ENCODE results near the gene KCNG1.
"Not testable (repeated sequence)": the region's sequence is repeated elsewhere in the genome, so short reads cannot be mapped to it uniquely, and the experiment has no call there.

Gene KCNG1

GRCh38 chr20:51022803-51023616 is at the start of gene KCNG1:
KCNG1 (minus strand) TSS chr20:51023107; CDS start chr20:51010338, 12,769 bp downstream.
- peak in 1 of 2 donors; percentile 13 for DNase-seq (ENCODE audit: low read depth in 2 of 2)

- DNase-seq (ENCODE audit: low read depth in 2 of 2), result no peak
These were observed 47.7 kb upstream of the KCNG1 start for GRCh38 chr20:51070621-51071020.

GRCh38 chr20:51067792-51068191 is 44.9 kb upstream of the KCNG1 start:
- no peak for DNase-seq (ENCODE audit: low read depth in 2 of 2)

GRCh38 chr20:51065615-51066014 is 42.7 kb upstream of the KCNG1 start:
- DNase-seq (ENCODE audit: low read depth in 2 of 2), result no peak

- no peak for DNase-seq (ENCODE audit: low read depth in 2 of 2)
These were observed 41.2 kb upstream of the KCNG1 start for GRCh38 chr20:51064137-51064536.

- peak in 1 of 2 donors; percentile 4 for DNase-seq (ENCODE audit: low read depth in 2 of 2)
These were observed 39.2 kb upstream of the KCNG1 start for GRCh38 chr20:51062065-51062464.

- DNase-seq (ENCODE audit: low read depth in 2 of 2), result no peak
These were observed 38.6 kb upstream of the KCNG1 start for GRCh38 chr20:51061418-51062045.

- no peak for DNase-seq (ENCODE audit: low read depth in 2 of 2)
These were observed 37.4 kb upstream of the KCNG1 start for GRCh38 chr20:51060301-51060700.

GRCh38 chr20:51059862-51060261 is 37.0 kb upstream of the KCNG1 start:
- DNase-seq (ENCODE audit: low read depth in 2 of 2), result no peak

GRCh38 chr20:51058017-51058416 is 35.1 kb upstream of the KCNG1 start:
- DNase-seq (ENCODE audit: low read depth in 2 of 2), result no peak

GRCh38 chr20:51054233-51054632 is 31.3 kb upstream of the KCNG1 start:
- DNase-seq (ENCODE audit: low read depth in 2 of 2), result no peak

GRCh38 chr20:51050531-51051075 is 27.7 kb upstream of the KCNG1 start:
- no peak for DNase-seq (ENCODE audit: low read depth in 2 of 2)

- DNase-seq (ENCODE audit: low read depth in 2 of 2), result no peak
These were observed 23.4 kb upstream of the KCNG1 start for GRCh38 chr20:51046021-51046985.

GRCh38 chr20:51045492-51045891 is 22.6 kb upstream of the KCNG1 start:
- not testable (repeated sequence) for DNase-seq (ENCODE audit: low read depth in 2 of 2)

GRCh38 chr20:51044796-51045195 is 21.9 kb upstream of the KCNG1 start:
- DNase-seq (ENCODE audit: low read depth in 2 of 2), result no peak

- DNase-seq (ENCODE audit: low read depth in 2 of 2), result no peak
These were observed 20.9 kb upstream of the KCNG1 start for GRCh38 chr20:51043811-51044210.

- DNase-seq (ENCODE audit: low read depth in 2 of 2), result no peak
These were observed 19.8 kb upstream of the KCNG1 start for GRCh38 chr20:51042657-51043247.

GRCh38 chr20:51042064-51042463 is 19.2 kb upstream of the KCNG1 start:
- DNase-seq (ENCODE audit: low read depth in 2 of 2), result no peak

GRCh38 chr20:51037532-51038115 is 14.7 kb upstream of the KCNG1 start:
- no peak for DNase-seq (ENCODE audit: low read depth in 2 of 2)

GRCh38 chr20:51036827-51037531 is 14.1 kb upstream of the KCNG1 start:
- DNase-seq (ENCODE audit: low read depth in 2 of 2), result no peak
